ENCODE results near the gene WWOX. TPM values are rescaled to one million over a fixed set of nuclear protein-coding genes. Genes with fewer than 3 reads are reported as not detected.

The WWOX gene
- total RNA-seq, 1 donor from 2014 or later: 29.6 TPM

- DNase-seq (ENCODE audit: low read depth): no peak
- no peak overlapping the region for H3K4me3 ChIP-seq (ENCODE audit: low read depth, low read length)
- TF ChIP-seq, protein P1, sequence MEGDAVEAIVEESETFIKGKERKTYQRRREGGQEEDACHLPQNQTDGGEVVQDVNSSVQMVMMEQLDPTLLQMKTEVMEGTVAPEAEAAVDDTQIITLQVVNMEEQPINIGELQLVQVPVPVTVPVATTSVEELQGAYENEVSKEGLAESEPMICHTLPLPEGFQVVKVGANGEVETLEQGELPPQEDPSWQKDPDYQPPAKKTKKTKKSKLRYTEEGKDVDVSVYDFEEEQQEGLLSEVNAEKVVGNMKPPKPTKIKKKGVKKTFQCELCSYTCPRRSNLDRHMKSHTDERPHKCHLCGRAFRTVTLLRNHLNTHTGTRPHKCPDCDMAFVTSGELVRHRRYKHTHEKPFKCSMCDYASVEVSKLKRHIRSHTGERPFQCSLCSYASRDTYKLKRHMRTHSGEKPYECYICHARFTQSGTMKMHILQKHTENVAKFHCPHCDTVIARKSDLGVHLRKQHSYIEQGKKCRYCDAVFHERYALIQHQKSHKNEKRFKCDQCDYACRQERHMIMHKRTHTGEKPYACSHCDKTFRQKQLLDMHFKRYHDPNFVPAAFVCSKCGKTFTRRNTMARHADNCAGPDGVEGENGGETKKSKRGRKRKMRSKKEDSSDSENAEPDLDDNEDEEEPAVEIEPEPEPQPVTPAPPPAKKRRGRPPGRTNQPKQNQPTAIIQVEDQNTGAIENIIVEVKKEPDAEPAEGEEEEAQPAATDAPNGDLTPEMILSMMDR (conservative IDR thresholded peaks at IDR 0.05; ENCODE audit: low read depth, low read length): no peak
These were observed 263.2 kb downstream of the WWOX start for GRCh38 chr16:78362524-78363135.

DNA sequence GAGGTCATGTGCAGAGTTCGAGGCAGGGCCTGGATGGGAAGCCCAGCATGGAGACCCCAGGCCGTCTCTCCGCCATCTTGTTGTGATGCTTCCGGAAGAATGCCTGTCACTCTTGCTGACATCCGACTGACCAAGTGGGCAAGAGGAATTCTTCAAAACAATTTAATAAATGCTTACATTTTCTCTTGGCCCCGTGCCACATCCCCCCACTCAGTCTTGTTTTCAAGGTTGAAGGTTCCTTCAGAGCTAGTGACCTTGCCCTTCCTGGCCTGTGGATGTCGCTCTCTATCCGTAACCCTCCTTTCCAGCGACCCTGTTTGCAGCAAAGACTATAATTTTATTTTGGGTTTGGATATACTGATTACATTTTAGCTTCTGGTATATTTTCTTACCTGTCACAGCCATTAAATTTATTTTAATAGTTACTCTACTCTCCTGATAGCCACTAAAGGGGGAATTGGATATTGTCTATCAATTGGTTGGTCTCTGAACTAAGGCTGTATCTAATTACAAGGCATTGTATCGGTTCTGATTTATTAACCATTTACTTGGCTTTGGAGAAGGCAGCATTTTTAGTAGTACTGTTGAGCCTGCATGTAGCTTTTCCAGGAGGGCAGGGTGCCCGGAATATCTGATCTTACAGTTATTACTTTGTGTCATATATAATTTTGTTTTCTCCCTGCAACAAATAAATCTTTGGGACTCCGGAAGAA, 264.5 kb downstream of the WWOX start:
- TF ChIP-seq, protein P1 (conservative IDR thresholded peaks at IDR 0.05; ENCODE audit: low read depth, low read length): no peak
- DNase-seq (ENCODE audit: low read depth): no peak
- no peak overlapping the region for H3K4me3 ChIP-seq (ENCODE audit: low read depth, low read length)

GRCh38 chr16:78364556-78364880, 265.1 kb downstream of the WWOX start:
- DNase-seq (ENCODE audit: low read depth): no peak
- TF ChIP-seq, protein P1 (conservative IDR thresholded peaks at IDR 0.05; ENCODE audit: low read depth, low read length): no peak
- no peak overlapping the region for H3K4me3 ChIP-seq (ENCODE audit: low read depth, low read length)

GRCh38 chr16:78365366-78365765, 265.9 kb downstream of the WWOX start:
- TF ChIP-seq, protein P1 (conservative IDR thresholded peaks at IDR 0.05; ENCODE audit: low read depth, low read length): no peak
- H3K4me3 ChIP-seq (ENCODE audit: low read depth, low read length): no peak overlapping the region

DNA sequence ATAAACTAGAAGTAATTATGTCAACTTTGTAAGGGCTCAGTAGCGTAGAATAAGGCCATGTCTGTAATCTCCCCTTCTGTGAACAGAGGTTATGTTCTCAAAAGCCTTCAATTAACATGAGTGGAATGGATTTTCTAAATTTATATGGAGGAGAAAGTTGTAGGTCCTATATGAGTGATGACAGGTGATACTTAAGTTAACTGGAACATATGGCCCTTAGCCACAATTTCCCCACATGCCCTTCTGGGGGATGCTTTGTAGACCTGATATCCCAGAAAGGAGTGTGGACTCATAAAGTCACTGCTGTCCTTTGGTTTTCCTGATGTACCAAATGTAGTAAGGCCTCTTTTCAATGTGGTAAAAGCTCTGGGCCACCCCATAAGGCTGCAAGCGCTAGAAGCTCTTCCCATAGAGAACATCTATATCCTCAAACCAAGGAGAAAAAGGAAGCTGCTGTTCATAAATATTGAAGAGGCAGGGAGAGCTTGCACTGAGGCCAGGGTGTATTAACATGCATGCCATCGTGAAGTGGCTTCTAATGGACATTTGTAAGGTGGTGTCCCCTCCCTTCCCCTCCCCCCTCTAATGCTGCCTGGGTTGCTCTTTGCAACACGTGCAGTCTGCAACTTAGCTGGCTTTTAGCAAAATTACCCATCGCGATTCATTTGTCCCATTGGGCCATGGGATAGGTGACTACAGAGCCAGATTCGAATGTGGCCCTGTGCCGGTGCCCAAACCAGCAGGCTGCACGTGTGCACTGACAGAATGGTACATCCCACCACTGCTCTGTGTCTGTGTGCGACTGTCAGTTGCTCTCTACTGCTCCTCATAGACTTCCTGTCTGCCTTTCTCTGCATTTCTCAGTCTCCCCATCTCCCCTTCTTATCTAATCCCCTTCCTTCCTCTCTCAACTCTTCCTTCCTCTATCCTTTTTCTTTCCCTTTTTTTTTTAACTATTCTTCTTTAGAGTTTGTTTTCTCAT, 269.0 kb downstream of the WWOX start:
- H3K4me3 ChIP-seq (ENCODE audit: low read depth, low read length): no peak overlapping the region
- TF ChIP-seq, protein P1 (conservative IDR thresholded peaks at IDR 0.05; ENCODE audit: low read depth, low read length): no peak
- no peak for DNase-seq (ENCODE audit: low read depth)

More at GRCh38 chr16:78365366-78365765, 265.9 kb downstream of the WWOX start:
- no peak for DNase-seq (ENCODE audit: low read depth)

- no peak for DNase-seq (ENCODE audit: low read depth)
- TF ChIP-seq, protein P1 (conservative IDR thresholded peaks at IDR 0.05; ENCODE audit: low read depth, low read length): no peak
- H3K4me3 ChIP-seq (ENCODE audit: low read depth, low read length): no peak overlapping the region
These were observed 272.8 kb downstream of the WWOX start for GRCh38 chr16:78372277-78372676.

Measured in epithelial cell of proximal tubule (primary cell).